Muscle layer of colon (tissue), 2 donors: Measurements from ENCODE around the gene XAF1.
"Not testable (repeated sequence)": the region's sequence is repeated elsewhere in the genome, so short reads cannot be mapped to it uniquely, and the experiment has no call there.

Experiments
- H3K27ac ChIP-seq: one replicate; pipeline ENCODE4 v1.7.0; 2013; ENCODE audit warnings: low read depth, mild to moderate bottlenecking, low read length, moderate library complexity
- H3K27me3 ChIP-seq, 2 donors: one replicate each; pipeline ENCODE4 v1.7.0; 2013; ENCODE audit warnings: low read length in 2 of 2, mild to moderate bottlenecking in 2 of 2; ENCODE audit not compliant: insufficient read depth in 2 of 2, control insufficient read depth in 1 of 2
- H3K36me3 ChIP-seq: one replicate; pipeline ENCODE4 v1.7.0; 2013; ENCODE audit warnings: mild to moderate bottlenecking, low read length; ENCODE audit not compliant: insufficient read depth
- H3K4me1 ChIP-seq: one replicate; pipeline ENCODE4 v1.7.0; 2013; ENCODE audit warnings: mild to moderate bottlenecking, low read length; ENCODE audit not compliant: insufficient read depth
- H3K4me3 ChIP-seq, 2 donors: one replicate each; pipeline ENCODE4 v1.7.0; 2013; ENCODE audit warnings: low read length in 2 of 2, low read depth in 1 of 2, mild to moderate bottlenecking in 1 of 2, moderate library complexity in 1 of 2
- H3K9ac ChIP-seq: one replicate; pipeline ENCODE4 v1.7.0; 2013; ENCODE audit warnings: low read length
- H3K9me3 ChIP-seq: one replicate; pipeline ENCODE4 v1.7.0; 2013; ENCODE audit warnings: mild to moderate bottlenecking, low read length
- donor health status: abdominal sarcoma.
- donor health status: Adenocarcinoma of cecum.

Gene XAF1

GRCh38 chr17:6815775-6816174 lies 59.9 kb downstream of the XAF1 start:
- Histone ChIP-seq H3K36me3 (no peaks in the 10 kb centered on the region), H3K27ac (no peak overlapping the region), H3K27me3 (no peaks in the 10 kb centered on the region), H3K9me3 (peaks cover 3% of the 10 kb centered on the region), H3K4me1 (no peaks in the 10 kb centered on the region), H3K4me3 (no peak overlapping the region), H3K9ac (no peak overlapping the region)

- not testable (repeated sequence) for H3K27ac ChIP-seq, H3K36me3 ChIP-seq, H3K9ac ChIP-seq, H3K27me3 ChIP-seq, H3K4me3 ChIP-seq, H3K9me3 ChIP-seq, H3K4me1 ChIP-seq
Observed at GRCh38 chr17:6816368-6816767, 60.5 kb downstream of the XAF1 start.

- Histone ChIP-seq H3K27ac (no peak overlapping the region), H3K36me3 (no peaks in the 10 kb centered on the region), H3K27me3 (no peaks in the 10 kb centered on the region), H3K9ac (no peak overlapping the region), H3K4me3 (no peak overlapping the region), H3K4me1 (no peaks in the 10 kb centered on the region), H3K9me3 (peaks cover 6% of the 10 kb centered on the region)
Observed at GRCh38 chr17:6818938-6819337, 63.1 kb downstream of the XAF1 start.

- H3K9ac ChIP-seq = no peak overlapping the region
Observed at GRCh38 chr17:6823011-6823442, 67.2 kb downstream of the XAF1 start.

More at GRCh38 chr17:6823011-6823442, 67.2 kb downstream of the XAF1 start:
- H3K4me3 ChIP-seq = no peak overlapping the region
- no peaks in the 10 kb centered on the region for H3K27me3 ChIP-seq
- no peak overlapping the region for H3K27ac ChIP-seq
- no peaks in the 10 kb centered on the region for H3K36me3 ChIP-seq
- no peaks in the 10 kb centered on the region for H3K4me1 ChIP-seq
- H3K9me3 ChIP-seq = peaks cover 6% of the 10 kb centered on the region
